GM23338 (cell line): ENCODE measurements around the gene ZFR. TPM values are rescaled to one million over a fixed set of nuclear protein-coding genes. Genes with fewer than 3 reads are reported as not detected.

Source experiments
- ATAC-seq: fragments of 200-7000 bp; cut with Tn5 transposase; 3 replicates; pipeline ENCODE4 v1.9.1; 2020
- DNase-seq: peaks from one replicate; pipeline ENCODE4 v3.0.0-alpha.2; 2015; ENCODE audit warnings: low spot score
- H2AFZ ChIP-seq: fragments of 200-600 bp; sonication (generic); 2 replicates; pipeline ENCODE4 v1.8.0; 2016; ENCODE audit warnings: antibody characterized with exemption, mild to moderate bottlenecking, moderate library complexity
- H3F3A ChIP-seq: fragments of 200-600 bp; sonication (generic); replicated peaks from 2 replicates; pipeline ENCODE4 v1.8.0; 2017; ENCODE audit warnings: antibody characterized with exemption, mixed run types, low read depth
- H3K27ac ChIP-seq: fragments of 200-600 bp; sonication (generic); 2 replicates; pipeline ENCODE4 v1.6.1; 2016; ENCODE audit warnings: low read depth
- H3K27me3 ChIP-seq: fragments of 200-600 bp; sonication (generic); 2 replicates; pipeline ENCODE4 v1.8.0; 2016; ENCODE audit warnings: mild to moderate bottlenecking, mixed run types, moderate library complexity; ENCODE audit not compliant: insufficient read depth
- H3K36me3 ChIP-seq: fragments of 200-600 bp; sonication (generic); 2 replicates; pipeline ENCODE4 v1.8.0; 2016; ENCODE audit warnings: mild to moderate bottlenecking; ENCODE audit not compliant: insufficient read depth
- H3K4me1 ChIP-seq: fragments of 200-600 bp; sonication (generic); 2 replicates; pipeline ENCODE4 v1.8.0; 2016; ENCODE audit warnings: mild to moderate bottlenecking, moderate library complexity; ENCODE audit not compliant: insufficient read depth
- H3K4me2 ChIP-seq: fragments of 200-600 bp; sonication (generic); 2 replicates; pipeline ENCODE4 v1.7.1; 2017; ENCODE audit warnings: mixed run types
- H3K4me3 ChIP-seq: fragments of 200-600 bp; sonication (generic); 2 replicates; pipeline ENCODE4 v1.6.1; 2016; ENCODE audit warnings: mixed run types
- H3K79me2 ChIP-seq: fragments of 200-600 bp; sonication (generic); replicated peaks from 2 replicates; pipeline ENCODE4 v1.8.0; 2017; ENCODE audit warnings: mild to moderate bottlenecking; ENCODE audit not compliant: insufficient read depth
- H3K9me2 ChIP-seq: fragments of 200-600 bp; sonication (generic); 2 replicates; pipeline ENCODE4 v1.8.0; 2017; ENCODE audit not compliant: insufficient read depth
- H4K20me1 ChIP-seq: fragments of 200-600 bp; sonication (generic); replicated peaks from 2 replicates; pipeline ENCODE4 v1.8.0; 2017; ENCODE audit warnings: mild to moderate bottlenecking; ENCODE audit not compliant: insufficient read depth
- H3K27ac Mint-ChIP-seq: 2 replicates; pipeline ENCODE4 v1.8.0; 2020; ENCODE audit warnings: inconsistent platforms, mild to moderate bottlenecking, moderate library complexity, mixed read lengths
- H3K27me3 Mint-ChIP-seq: 3 replicates; pipeline ENCODE4 v1.8.0; 2022; ENCODE audit warnings: low read depth, mild to moderate bottlenecking, moderate library complexity, mixed read lengths, inconsistent platforms; ENCODE audit not compliant: insufficient read depth, poor library complexity
- H3K36me3 Mint-ChIP-seq: 3 replicates; pipeline ENCODE4 v1.8.0; 2021; ENCODE audit warnings: low read depth, mild to moderate bottlenecking, inconsistent platforms, moderate library complexity, mixed read lengths
- H3K4me1 Mint-ChIP-seq: 3 replicates; pipeline ENCODE4 v1.8.0; 2020; ENCODE audit warnings: mild to moderate bottlenecking, inconsistent platforms, mixed read lengths
- H3K4me3 Mint-ChIP-seq: 3 replicates; pipeline ENCODE4 v1.8.0; 2021; ENCODE audit warnings: moderate library complexity, mild to moderate bottlenecking, inconsistent platforms, mixed read lengths
- H3K9me3 Mint-ChIP-seq: 3 replicates; pipeline ENCODE4 v1.8.0; 2020; ENCODE audit warnings: moderate library complexity, mild to moderate bottlenecking, inconsistent platforms, mixed read lengths
- CREB1 ChIP-seq: fragments of 250-450 bp; sonication (Bioruptor Pico); IDR thresholded peaks from 2 replicates; pipeline ENCODE4 v1.5.0; 2020; ENCODE audit warnings: low read depth, mild to moderate bottlenecking, moderate library complexity
- EZH2phosphoT487 ChIP-seq: fragments of 200-600 bp; sonication (generic); IDR thresholded peaks from one replicate; pipeline ENCODE4 v1.8.1; 2018; ENCODE audit warnings: antibody characterized with exemption; ENCODE audit not compliant: unreplicated experiment
- JUNB ChIP-seq: IDR thresholded peaks from one replicate; pipeline ENCODE4 v1.6.1; 2016; ENCODE audit warnings: antibody characterized with exemption; ENCODE audit not compliant: unreplicated experiment
- NANOG ChIP-seq: IDR thresholded peaks from 2 replicates; pipeline ENCODE4 v1.6.1; 2016; ENCODE audit warnings: antibody characterized with exemption, borderline replicate concordance
- POLR2AphosphoS5 ChIP-seq: IDR thresholded peaks from 2 replicates; pipeline ENCODE4 v1.6.1; 2016; ENCODE audit warnings: antibody characterized with exemption, low read depth
- STAT1 ChIP-seq: IDR thresholded peaks from one replicate; pipeline ENCODE4 v1.6.1; 2016; ENCODE audit warnings: antibody characterized with exemption; ENCODE audit not compliant: unreplicated experiment
- ZNF114 ChIP-seq: fragments of 250-450 bp; sonication (Bioruptor Pico); IDR thresholded peaks from 2 replicates; pipeline ENCODE4 v1.5.0; 2020; ENCODE audit warnings: mild to moderate bottlenecking, moderate library complexity
- polyA plus RNA-seq: library from polyadenylated mRNA; unstranded; fragments of >200 nt; fragmentation: Nextera tagmentation; extraction: Ambion mirVana; gene quantifications from 2 replicates; pipeline ENCODE4 v1.2.1, GENCODE V29; 2016
- total RNA-seq: library from RNA; depleted of rRNA; stranded (reverse); fragments of >200 nt; shearing (Covaris generic); gene quantifications from 2 replicates; pipeline ENCODE4 v1.2.3, GENCODE V29; 2014
- TF ChIP-seq, protein P1 (sequence below), 2 experiments: fragments of 200-600 bp in 1 of 2; sonication (generic) in 1 of 2; conservative IDR thresholded peaks; 2 replicates each; pipeline versions ENCODE4 v1.5.1 to v1.6.1; 2016 to 2017; ENCODE audit warnings: antibody characterized with exemption in 2 of 2, low read depth in 2 of 2, mild to moderate bottlenecking in 2 of 2, moderate library complexity in 1 of 2
- TF ChIP-seq, protein P2 (sequence below): IDR thresholded peaks from one replicate; pipeline ENCODE4 v1.6.1; 2018; ENCODE audit warnings: antibody characterized with exemption; ENCODE audit not compliant: unreplicated experiment
- TF ChIP-seq, protein P3 (sequence below): IDR thresholded peaks from 2 replicates; pipeline ENCODE4 v1.6.1; 2016; ENCODE audit warnings: antibody characterized with exemption
- TF ChIP-seq, protein P4 (sequence below): fragments of 250-450 bp; sonication (Bioruptor Pico); IDR thresholded peaks from 2 replicates; pipeline ENCODE4 v1.5.0; 2020; ENCODE audit warnings: mild to moderate bottlenecking, moderate library complexity

ZFR gene
- total and polyA plus RNA-seq, 2 experiments from 2014 or later: 92.4 to 103 TPM

DNA sequence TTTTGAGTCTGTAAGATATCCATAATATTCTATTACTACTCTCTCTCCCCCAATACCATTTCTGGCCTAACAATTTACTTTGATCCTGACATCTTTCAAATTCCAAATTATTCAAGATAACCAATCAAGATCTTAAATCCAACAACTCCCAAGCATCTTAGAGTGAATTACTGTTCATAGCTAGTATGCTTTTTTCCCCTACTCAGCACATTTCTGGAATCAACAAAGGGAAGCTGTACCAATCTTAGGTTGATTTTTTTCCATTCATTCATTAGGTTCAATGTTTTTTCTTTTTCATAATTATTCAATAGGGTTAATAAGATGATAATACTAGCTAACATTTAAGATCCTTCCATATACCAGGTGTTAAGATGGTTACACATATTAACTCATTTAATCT is 81.5 kb downstream of the ZFR start (continued):
- TF ChIP-seq, protein P1, sequence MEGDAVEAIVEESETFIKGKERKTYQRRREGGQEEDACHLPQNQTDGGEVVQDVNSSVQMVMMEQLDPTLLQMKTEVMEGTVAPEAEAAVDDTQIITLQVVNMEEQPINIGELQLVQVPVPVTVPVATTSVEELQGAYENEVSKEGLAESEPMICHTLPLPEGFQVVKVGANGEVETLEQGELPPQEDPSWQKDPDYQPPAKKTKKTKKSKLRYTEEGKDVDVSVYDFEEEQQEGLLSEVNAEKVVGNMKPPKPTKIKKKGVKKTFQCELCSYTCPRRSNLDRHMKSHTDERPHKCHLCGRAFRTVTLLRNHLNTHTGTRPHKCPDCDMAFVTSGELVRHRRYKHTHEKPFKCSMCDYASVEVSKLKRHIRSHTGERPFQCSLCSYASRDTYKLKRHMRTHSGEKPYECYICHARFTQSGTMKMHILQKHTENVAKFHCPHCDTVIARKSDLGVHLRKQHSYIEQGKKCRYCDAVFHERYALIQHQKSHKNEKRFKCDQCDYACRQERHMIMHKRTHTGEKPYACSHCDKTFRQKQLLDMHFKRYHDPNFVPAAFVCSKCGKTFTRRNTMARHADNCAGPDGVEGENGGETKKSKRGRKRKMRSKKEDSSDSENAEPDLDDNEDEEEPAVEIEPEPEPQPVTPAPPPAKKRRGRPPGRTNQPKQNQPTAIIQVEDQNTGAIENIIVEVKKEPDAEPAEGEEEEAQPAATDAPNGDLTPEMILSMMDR (conservative IDR thresholded peaks at IDR 0.05; ENCODE audit: low read depth in 2 of 2): no peak
- TF ChIP-seq NANOG (no peak), ZNF114 (CRISPR knock-in tag) (no peak)
- TF ChIP-seq, protein P2, sequence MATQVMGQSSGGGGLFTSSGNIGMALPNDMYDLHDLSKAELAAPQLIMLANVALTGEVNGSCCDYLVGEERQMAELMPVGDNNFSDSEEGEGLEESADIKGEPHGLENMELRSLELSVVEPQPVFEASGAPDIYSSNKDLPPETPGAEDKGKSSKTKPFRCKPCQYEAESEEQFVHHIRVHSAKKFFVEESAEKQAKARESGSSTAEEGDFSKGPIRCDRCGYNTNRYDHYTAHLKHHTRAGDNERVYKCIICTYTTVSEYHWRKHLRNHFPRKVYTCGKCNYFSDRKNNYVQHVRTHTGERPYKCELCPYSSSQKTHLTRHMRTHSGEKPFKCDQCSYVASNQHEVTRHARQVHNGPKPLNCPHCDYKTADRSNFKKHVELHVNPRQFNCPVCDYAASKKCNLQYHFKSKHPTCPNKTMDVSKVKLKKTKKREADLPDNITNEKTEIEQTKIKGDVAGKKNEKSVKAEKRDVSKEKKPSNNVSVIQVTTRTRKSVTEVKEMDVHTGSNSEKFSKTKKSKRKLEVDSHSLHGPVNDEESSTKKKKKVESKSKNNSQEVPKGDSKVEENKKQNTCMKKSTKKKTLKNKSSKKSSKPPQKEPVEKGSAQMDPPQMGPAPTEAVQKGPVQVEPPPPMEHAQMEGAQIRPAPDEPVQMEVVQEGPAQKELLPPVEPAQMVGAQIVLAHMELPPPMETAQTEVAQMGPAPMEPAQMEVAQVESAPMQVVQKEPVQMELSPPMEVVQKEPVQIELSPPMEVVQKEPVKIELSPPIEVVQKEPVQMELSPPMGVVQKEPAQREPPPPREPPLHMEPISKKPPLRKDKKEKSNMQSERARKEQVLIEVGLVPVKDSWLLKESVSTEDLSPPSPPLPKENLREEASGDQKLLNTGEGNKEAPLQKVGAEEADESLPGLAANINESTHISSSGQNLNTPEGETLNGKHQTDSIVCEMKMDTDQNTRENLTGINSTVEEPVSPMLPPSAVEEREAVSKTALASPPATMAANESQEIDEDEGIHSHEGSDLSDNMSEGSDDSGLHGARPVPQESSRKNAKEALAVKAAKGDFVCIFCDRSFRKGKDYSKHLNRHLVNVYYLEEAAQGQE: no peak

DNA sequence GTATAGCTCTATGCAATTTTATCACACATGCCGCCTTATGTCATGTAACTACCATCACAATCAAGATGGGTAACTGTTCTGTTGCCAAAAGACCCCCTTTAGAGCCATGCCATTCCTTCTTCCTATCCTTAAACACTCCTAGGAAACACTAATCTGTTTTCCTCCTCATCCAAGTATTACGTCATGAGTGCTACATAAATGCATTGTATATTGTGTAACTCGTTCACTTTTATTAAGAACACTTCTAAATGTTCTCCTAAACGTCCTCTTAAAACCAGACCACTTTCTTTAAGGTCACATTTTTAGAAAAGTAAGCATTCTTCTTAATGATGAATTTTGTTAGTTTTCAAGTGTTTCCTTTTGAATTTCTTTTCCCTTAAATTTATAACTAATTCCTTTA is 82.0 kb downstream of the ZFR start:
- Histone ChIP-seq H3K27me3 (no peaks in the 10 kb centered on the region), H3K4me3 (no peak overlapping the region), H3K4me2 (no peak overlapping the region), H3K27ac (no peak overlapping the region), H3K79me2 (no peaks in the 10 kb centered on the region), H3K9me2 (0 out of 2 replicates have a peak, but pooled peaks cover 3% of the 10 kb centered on the region), H3K36me3 (peaks cover 15% of the 10 kb centered on the region; the same call in 1 of the 2 replicates), H4K20me1 (no peaks in the 10 kb centered on the region; the same call in 1 of the 2 replicates), H2AFZ (no peak overlapping the region), H3F3A (no peaks in the 10 kb centered on the region; the same call in 1 of the 2 replicates), H3K4me1 (peaks cover 20% of the 10 kb centered on the region)
- no peak for DNase-seq
- ATAC-seq: no peak
- peaks cover 21% of the 10 kb centered on the region; the same call in 2 of the 3 replicates for H3K4me1 Mint-ChIP-seq
- no peaks in the 10 kb centered on the region for H3K27me3 Mint-ChIP-seq
- no peak overlapping the region for H3K4me3 Mint-ChIP-seq
- no peak overlapping the region for H3K27ac Mint-ChIP-seq
- H3K9me3 Mint-ChIP-seq: peaks cover 3% of the 10 kb centered on the region; the same call in 1 of the 3 replicates
- H3K36me3 Mint-ChIP-seq: peaks cover 16% of the 10 kb centered on the region
- TF ChIP-seq, protein P3, sequence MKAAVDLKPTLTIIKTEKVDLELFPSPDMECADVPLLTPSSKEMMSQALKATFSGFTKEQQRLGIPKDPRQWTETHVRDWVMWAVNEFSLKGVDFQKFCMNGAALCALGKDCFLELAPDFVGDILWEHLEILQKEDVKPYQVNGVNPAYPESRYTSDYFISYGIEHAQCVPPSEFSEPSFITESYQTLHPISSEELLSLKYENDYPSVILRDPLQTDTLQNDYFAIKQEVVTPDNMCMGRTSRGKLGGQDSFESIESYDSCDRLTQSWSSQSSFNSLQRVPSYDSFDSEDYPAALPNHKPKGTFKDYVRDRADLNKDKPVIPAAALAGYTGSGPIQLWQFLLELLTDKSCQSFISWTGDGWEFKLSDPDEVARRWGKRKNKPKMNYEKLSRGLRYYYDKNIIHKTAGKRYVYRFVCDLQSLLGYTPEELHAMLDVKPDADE: no peak
- TF ChIP-seq EZH2phosphoT487 (no peak), POLR2AphosphoS5 (no peak), CREB1 (CRISPR knock-in tag) (no peak), JUNB (no peak), STAT1 (no peak)
- TF ChIP-seq, protein P4, sequence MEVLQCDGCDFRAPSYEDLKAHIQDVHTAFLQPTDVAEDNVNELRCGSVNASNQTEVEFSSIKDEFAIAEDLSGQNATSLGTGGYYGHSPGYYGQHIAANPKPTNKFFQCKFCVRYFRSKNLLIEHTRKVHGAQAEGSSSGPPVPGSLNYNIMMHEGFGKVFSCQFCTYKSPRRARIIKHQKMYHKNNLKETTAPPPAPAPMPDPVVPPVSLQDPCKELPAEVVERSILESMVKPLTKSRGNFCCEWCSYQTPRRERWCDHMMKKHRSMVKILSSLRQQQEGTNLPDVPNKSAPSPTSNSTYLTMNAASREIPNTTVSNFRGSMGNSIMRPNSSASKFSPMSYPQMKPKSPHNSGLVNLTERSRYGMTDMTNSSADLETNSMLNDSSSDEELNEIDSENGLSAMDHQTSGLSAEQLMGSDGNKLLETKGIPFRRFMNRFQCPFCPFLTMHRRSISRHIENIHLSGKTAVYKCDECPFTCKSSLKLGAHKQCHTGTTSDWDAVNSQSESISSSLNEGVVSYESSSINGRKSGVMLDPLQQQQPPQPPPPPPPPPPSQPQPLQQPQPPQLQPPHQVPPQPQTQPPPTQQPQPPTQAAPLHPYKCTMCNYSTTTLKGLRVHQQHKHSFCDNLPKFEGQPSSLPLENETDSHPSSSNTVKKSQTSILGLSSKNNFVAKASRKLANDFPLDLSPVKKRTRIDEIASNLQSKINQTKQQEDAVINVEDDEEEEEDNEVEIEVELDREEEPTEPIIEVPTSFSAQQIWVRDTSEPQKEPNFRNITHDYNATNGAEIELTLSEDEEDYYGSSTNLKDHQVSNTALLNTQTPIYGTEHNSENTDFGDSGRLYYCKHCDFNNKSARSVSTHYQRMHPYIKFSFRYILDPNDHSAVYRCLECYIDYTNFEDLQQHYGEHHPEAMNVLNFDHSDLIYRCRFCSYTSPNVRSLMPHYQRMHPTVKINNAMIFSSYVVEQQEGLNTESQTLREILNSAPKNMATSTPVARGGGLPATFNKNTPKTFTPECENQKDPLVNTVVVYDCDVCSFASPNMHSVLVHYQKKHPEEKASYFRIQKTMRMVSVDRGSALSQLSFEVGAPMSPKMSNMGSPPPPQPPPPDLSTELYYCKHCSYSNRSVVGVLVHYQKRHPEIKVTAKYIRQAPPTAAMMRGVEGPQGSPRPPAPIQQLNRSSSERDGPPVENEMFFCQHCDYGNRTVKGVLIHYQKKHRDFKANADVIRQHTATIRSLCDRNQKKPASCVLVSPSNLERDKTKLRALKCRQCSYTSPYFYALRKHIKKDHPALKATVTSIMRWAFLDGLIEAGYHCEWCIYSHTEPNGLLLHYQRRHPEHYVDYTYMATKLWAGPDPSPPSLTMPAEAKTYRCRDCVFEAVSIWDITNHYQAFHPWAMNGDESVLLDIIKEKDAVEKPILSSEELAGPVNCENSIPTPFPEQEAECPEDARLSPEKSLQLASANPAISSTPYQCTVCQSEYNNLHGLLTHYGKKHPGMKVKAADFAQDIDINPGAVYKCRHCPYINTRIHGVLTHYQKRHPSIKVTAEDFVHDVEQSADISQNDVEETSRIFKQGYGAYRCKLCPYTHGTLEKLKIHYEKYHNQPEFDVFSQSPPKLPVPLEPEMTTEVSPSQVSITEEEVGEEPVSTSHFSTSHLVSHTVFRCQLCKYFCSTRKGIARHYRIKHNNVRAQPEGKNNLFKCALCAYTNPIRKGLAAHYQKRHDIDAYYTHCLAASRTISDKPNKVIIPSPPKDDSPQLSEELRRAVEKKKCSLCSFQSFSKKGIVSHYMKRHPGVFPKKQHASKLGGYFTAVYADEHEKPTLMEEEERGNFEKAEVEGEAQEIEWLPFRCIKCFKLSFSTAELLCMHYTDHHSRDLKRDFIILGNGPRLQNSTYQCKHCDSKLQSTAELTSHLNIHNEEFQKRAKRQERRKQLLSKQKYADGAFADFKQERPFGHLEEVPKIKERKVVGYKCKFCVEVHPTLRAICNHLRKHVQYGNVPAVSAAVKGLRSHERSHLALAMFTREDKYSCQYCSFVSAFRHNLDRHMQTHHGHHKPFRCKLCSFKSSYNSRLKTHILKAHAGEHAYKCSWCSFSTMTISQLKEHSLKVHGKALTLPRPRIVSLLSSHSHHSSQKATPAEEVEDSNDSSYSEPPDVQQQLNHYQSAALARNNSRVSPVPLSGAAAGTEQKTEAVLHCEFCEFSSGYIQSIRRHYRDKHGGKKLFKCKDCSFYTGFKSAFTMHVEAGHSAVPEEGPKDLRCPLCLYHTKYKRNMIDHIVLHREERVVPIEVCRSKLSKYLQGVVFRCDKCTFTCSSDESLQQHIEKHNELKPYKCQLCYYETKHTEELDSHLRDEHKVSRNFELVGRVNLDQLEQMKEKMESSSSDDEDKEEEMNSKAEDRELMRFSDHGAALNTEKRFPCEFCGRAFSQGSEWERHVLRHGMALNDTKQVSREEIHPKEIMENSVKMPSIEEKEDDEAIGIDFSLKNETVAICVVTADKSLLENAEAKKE: no peak
